Activated naive CD8-positive, alpha-beta T cell treated with anti-CD3 and anti-CD28 coated beads, Interleukin-2, amount 10 ng/mL, durations not matched to agents 7 days and 5 days (primary cell): Measurements from ENCODE around the gene GPC6. TPM values are rescaled to one million over a fixed set of nuclear protein-coding genes. Genes with fewer than 3 reads are reported as not detected.

ENCODE experiments used
- ATAC-seq: fragments of 150-1000 bp; cut with Tn5 transposase; one replicate; pipeline ENCODE4 v1.10.0; 2021; ENCODE audit warnings: low read depth, moderate library complexity
- POLR2A ChIA-PET: fragments of 350-600 bp; sonication (Branson Sonifier 250); formaldehyde crosslinking; loops from one replicate; lab custom pipeline; 2021; ENCODE audit warnings: antibody characterized with exemption; lab: Charles Lee
- DNase-seq: peaks from one replicate; pipeline ENCODE4 v3.0.0; 2021
- H3K27ac Mint-ChIP-seq: one replicate; pipeline ENCODE4 v1.8.0; 2022; ENCODE audit warnings: mild to moderate bottlenecking, mixed read lengths
- H3K27me3 Mint-ChIP-seq: one replicate; pipeline ENCODE4 v1.8.0; 2022; ENCODE audit warnings: mild to moderate bottlenecking, moderate library complexity, mixed read lengths
- H3K36me3 Mint-ChIP-seq: one replicate; pipeline ENCODE4 v1.8.0; 2021; ENCODE audit warnings: mild to moderate bottlenecking, mixed read lengths
- H3K4me1 Mint-ChIP-seq: one replicate; pipeline ENCODE4 v1.8.0; 2021; ENCODE audit warnings: mixed read lengths
- H3K4me3 Mint-ChIP-seq: one replicate; pipeline ENCODE4 v1.8.0; 2022; ENCODE audit warnings: mild to moderate bottlenecking, moderate library complexity, mixed read lengths
- H3K9me3 Mint-ChIP-seq: one replicate; pipeline ENCODE4 v1.8.0; 2021; ENCODE audit warnings: mixed read lengths
- total RNA-seq, 2 experiments: library from RNA; stranded (reverse); gene quantifications; one replicate each; pipeline ENCODE4 v1.2.3, GENCODE V29; 2021

GPC6 gene
- total RNA-seq, 2 experiments from 2014 or later: not detected

DNA sequence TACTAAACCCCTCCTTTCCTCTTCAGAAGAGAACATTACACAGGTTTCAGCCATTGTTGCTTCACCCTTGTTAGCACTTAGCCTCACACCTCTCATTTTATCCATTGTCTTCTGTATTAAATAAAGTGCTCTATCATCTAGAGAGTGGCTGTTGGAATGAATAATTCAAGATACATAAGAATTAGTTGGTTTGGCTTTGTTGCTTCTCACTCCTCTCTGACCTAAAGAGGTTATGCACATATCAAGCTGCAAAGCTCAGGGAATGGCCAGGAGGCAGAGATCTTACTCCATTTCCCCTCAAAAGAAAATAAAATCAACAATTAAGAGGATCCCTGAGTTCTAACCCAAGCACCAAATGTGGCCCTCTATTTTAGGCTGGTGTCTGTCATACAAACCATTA, 1173.2 kb downstream of the GPC6 start:
- H3K9me3 Mint-ChIP-seq: no peaks in the 10 kb centered on the region
- H3K4me1 Mint-ChIP-seq: no peaks in the 10 kb centered on the region
- peaks cover 3% of the 10 kb centered on the region for H3K27me3 Mint-ChIP-seq
- H3K4me3 Mint-ChIP-seq: no peak overlapping the region
- no peak for ATAC-seq
- DNase-seq: no peak
- H3K36me3 Mint-ChIP-seq: no peaks in the 10 kb centered on the region
- no peak overlapping the region for H3K27ac Mint-ChIP-seq
- POLR2A ChIA-PET: no interaction called here

- H3K4me1 Mint-ChIP-seq: no peaks in the 10 kb centered on the region
- H3K27ac Mint-ChIP-seq: no peak overlapping the region
- peaks cover 3% of the 10 kb centered on the region for H3K27me3 Mint-ChIP-seq
- DNase-seq: no peak
- ATAC-seq: no peak
- POLR2A ChIA-PET: no interaction called here
- H3K9me3 Mint-ChIP-seq: no peaks in the 10 kb centered on the region
- no peaks in the 10 kb centered on the region for H3K36me3 Mint-ChIP-seq
- no peak overlapping the region for H3K4me3 Mint-ChIP-seq
Measured at GRCh38 chr13:94400874-94401273, 1174.3 kb downstream of the GPC6 start.

- no peak overlapping the region for H3K4me3 Mint-ChIP-seq
Measured at GRCh38 chr13:94408314-94409036, 1181.9 kb downstream of the GPC6 start.

GRCh38 chr13:94411747-94412146, 1185.1 kb downstream of the GPC6 start:
- POLR2A ChIA-PET: no interaction called here

More at GRCh38 chr13:94408314-94409036, 1181.9 kb downstream of the GPC6 start:
- no peaks in the 10 kb centered on the region for H3K36me3 Mint-ChIP-seq
- ATAC-seq: no peak
- peaks cover 4% of the 10 kb centered on the region for H3K9me3 Mint-ChIP-seq
- POLR2A ChIA-PET: no interaction called here
- DNase-seq: no peak
- no peaks in the 10 kb centered on the region for H3K4me1 Mint-ChIP-seq
- H3K27ac Mint-ChIP-seq: no peak overlapping the region
- H3K27me3 Mint-ChIP-seq: peaks cover 2% of the 10 kb centered on the region

GRCh38 chr13:94412870-94413597, 1186.4 kb downstream of the GPC6 start:
- no peaks in the 10 kb centered on the region for H3K4me1 Mint-ChIP-seq
- POLR2A ChIA-PET: no interaction called here
- peaks cover 3% of the 10 kb centered on the region for H3K36me3 Mint-ChIP-seq
- ATAC-seq: no peak
- no peak overlapping the region for H3K27ac Mint-ChIP-seq
- H3K4me3 Mint-ChIP-seq: no peak overlapping the region
- peaks cover 6% of the 10 kb centered on the region for H3K9me3 Mint-ChIP-seq
- peaks cover 2% of the 10 kb centered on the region for H3K27me3 Mint-ChIP-seq
- DNase-seq: no peak

More at GRCh38 chr13:94411747-94412146, 1185.1 kb downstream of the GPC6 start:
- no peaks in the 10 kb centered on the region for H3K36me3 Mint-ChIP-seq
- peaks cover 4% of the 10 kb centered on the region for H3K9me3 Mint-ChIP-seq
- H3K4me1 Mint-ChIP-seq: no peaks in the 10 kb centered on the region
- DNase-seq: no peak
- ATAC-seq: no peak
- no peak overlapping the region for H3K4me3 Mint-ChIP-seq
- no peak overlapping the region for H3K27ac Mint-ChIP-seq
- H3K27me3 Mint-ChIP-seq: peaks cover 2% of the 10 kb centered on the region

- DNase-seq (no peak), ATAC-seq (no peak)
- Mint-ChIP-seq H3K27ac (no peak overlapping the region), H3K27me3 (peaks cover 2% of the 10 kb centered on the region), H3K4me1 (peaks cover 3% of the 10 kb centered on the region), H3K36me3 (peaks cover 6% of the 10 kb centered on the region), H3K4me3 (no peak overlapping the region), H3K9me3 (peaks cover 9% of the 10 kb centered on the region)
- POLR2A ChIA-PET: no interaction called here
Measured at GRCh38 chr13:94413598-94413944, 1187.0 kb downstream of the GPC6 start.

- DNase-seq: no peak
- peaks cover 8% of the 10 kb centered on the region for H3K4me1 Mint-ChIP-seq
- peaks cover 6% of the 10 kb centered on the region for H3K9me3 Mint-ChIP-seq
- no peak overlapping the region for H3K4me3 Mint-ChIP-seq
- no peak overlapping the region for H3K27ac Mint-ChIP-seq
- H3K36me3 Mint-ChIP-seq: peaks cover 9% of the 10 kb centered on the region
- POLR2A ChIA-PET: no interaction called here
- no peak for ATAC-seq
- H3K27me3 Mint-ChIP-seq: no peaks in the 10 kb centered on the region
Measured at GRCh38 chr13:94414141-94414540, 1187.5 kb downstream of the GPC6 start.

GRCh38 chr13:94414708-94415107, 1188.1 kb downstream of the GPC6 start:
- POLR2A ChIA-PET: no interaction called here
- DNase-seq: no peak
- H3K27ac Mint-ChIP-seq: no peak overlapping the region
- H3K27me3 Mint-ChIP-seq: no peaks in the 10 kb centered on the region
- H3K4me1 Mint-ChIP-seq: peaks cover 13% of the 10 kb centered on the region
- H3K36me3 Mint-ChIP-seq: peaks cover 13% of the 10 kb centered on the region
- H3K9me3 Mint-ChIP-seq: peaks cover 6% of the 10 kb centered on the region
- ATAC-seq: no peak
- H3K4me3 Mint-ChIP-seq: no peak overlapping the region

- Mint-ChIP-seq H3K4me1 (peaks cover 17% of the 10 kb centered on the region), H3K4me3 (no peak overlapping the region), H3K36me3 (peaks cover 19% of the 10 kb centered on the region), H3K27ac (no peak overlapping the region), H3K27me3 (no peaks in the 10 kb centered on the region), H3K9me3 (peaks cover 10% of the 10 kb centered on the region)
- ATAC-seq (no peak), DNase-seq (no peak)
- POLR2A ChIA-PET: interaction anchor here (0.6 kb wide), 1 partner anchor 70 kb away, joined by 3 read pairs; no protein-coding TSS in a partner anchor
Measured at GRCh38 chr13:94415500-94416237, 1189.1 kb downstream of the GPC6 start.

GRCh38 chr13:94416454-94417080, 1190.0 kb downstream of the GPC6 start:
- H3K27ac Mint-ChIP-seq: no peak overlapping the region
- H3K4me3 Mint-ChIP-seq: no peak overlapping the region
- POLR2A ChIA-PET: interaction anchor here (0.6 kb wide), 1 partner anchor 71 kb away, joined by 3 read pairs; no protein-coding TSS in a partner anchor
- DNase-seq (no peak), ATAC-seq (no peak)
- H3K36me3 Mint-ChIP-seq: peaks cover 19% of the 10 kb centered on the region
- no peaks in the 10 kb centered on the region for H3K27me3 Mint-ChIP-seq
- H3K9me3 Mint-ChIP-seq: peaks cover 14% of the 10 kb centered on the region
- peaks cover 17% of the 10 kb centered on the region for H3K4me1 Mint-ChIP-seq

- H3K27me3 Mint-ChIP-seq: no peaks in the 10 kb centered on the region
- no peak overlapping the region for H3K27ac Mint-ChIP-seq
- POLR2A ChIA-PET: no interaction called here
- no peak for ATAC-seq
- peaks cover 17% of the 10 kb centered on the region for H3K4me1 Mint-ChIP-seq
- no peak for DNase-seq
- peaks cover 15% of the 10 kb centered on the region for H3K9me3 Mint-ChIP-seq
- no peak overlapping the region for H3K4me3 Mint-ChIP-seq
- H3K36me3 Mint-ChIP-seq: peaks cover 19% of the 10 kb centered on the region
Measured at GRCh38 chr13:94417294-94417693, 1190.7 kb downstream of the GPC6 start.

DNA sequence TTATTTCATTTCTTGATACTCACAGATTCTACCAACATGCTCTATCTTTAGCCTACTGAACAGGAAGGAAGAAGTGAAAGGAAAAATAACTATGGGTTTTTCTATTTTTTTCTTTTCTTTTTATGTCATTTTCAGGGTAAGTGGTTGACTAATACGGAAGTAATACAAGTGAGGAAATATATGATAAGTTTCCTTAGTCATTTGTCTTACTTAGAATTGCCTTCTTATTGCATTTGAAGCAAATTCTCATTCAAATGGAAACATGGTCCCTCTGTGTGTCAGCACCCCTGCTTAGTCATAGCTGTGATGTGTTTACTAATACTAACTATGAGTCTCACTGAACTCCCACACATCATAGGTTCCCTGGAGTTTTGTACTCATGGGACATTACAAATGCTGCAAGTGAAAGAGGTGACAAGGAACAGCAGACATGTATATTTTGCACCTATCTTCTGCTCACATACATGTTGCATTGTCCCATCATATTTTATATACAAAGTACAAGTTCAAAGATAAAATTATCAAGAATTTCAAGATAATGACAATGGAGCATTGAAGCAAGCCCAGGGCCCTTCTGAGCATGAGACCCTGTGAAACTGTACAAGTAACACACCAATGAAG, 1192.8 kb downstream of the GPC6 start:
- DNase-seq (no peak), ATAC-seq (peak; percentile 85)
- POLR2A ChIA-PET: interaction anchor here (1.5 kb wide), 1 partner anchor 176 kb away, joined by 5 read pairs; the partner anchor contains the start of gene TGDS
- peaks cover 19% of the 10 kb centered on the region for H3K36me3 Mint-ChIP-seq
- H3K4me3 Mint-ChIP-seq: peak overlapping the region; percentile 58
- peaks cover 17% of the 10 kb centered on the region for H3K4me1 Mint-ChIP-seq
- no peaks in the 10 kb centered on the region for H3K27me3 Mint-ChIP-seq
- peaks cover 16% of the 10 kb centered on the region for H3K9me3 Mint-ChIP-seq
- H3K27ac Mint-ChIP-seq: peak overlapping the region; percentile 76
